AG09309 (cell line): Measurements from ENCODE around the gene AVL9.
"Not testable (repeated sequence)": the region's sequence is repeated elsewhere in the genome, so short reads cannot be mapped to it uniquely, and the experiment has no call there.

Experiments used
- DNase-seq: peaks from one replicate; pipeline ENCODE4 v3.0.0-alpha.2; 2010; ENCODE audit warnings: low read depth
- H3K4me3 ChIP-seq: 2 replicates; pipeline ENCODE4 v1.5.1; 2011; ENCODE audit warnings: mild to moderate bottlenecking, low read depth, low read length, moderate library complexity; ENCODE audit not compliant: control insufficient read depth
- TF ChIP-seq, protein P1 (sequence below): IDR thresholded peaks from 2 replicates; pipeline ENCODE4 v1.5.1; 2011; ENCODE audit warnings: mild to moderate bottlenecking, low read depth, low read length, inconsistent platforms; ENCODE audit not compliant: insufficient read depth, control insufficient read depth; ENCODE audit errors: missing control alignments

The AVL9 gene

DNA sequence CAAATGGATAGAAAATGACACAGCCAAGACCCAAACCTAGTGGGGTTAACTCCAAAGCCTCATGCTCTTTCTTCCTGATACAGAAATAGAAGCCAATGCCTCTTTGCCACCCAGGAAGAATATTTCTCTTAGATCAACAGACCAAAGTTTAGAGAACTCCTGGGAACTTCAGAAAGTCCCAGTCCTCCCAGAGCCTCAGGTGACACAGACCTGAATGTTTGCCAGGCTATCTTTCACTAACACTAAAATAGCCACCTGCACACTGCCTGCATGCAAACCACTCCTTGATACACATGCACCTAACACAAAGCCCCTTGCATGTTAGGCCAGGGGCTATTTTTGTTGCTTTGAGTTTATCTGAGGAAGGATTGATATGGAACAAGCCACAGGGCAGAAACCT, 32.8 kb upstream of the AVL9 start:
- DNase-seq, result no peak
- no peak overlapping the region for H3K4me3 ChIP-seq
- TF ChIP-seq, protein P1, sequence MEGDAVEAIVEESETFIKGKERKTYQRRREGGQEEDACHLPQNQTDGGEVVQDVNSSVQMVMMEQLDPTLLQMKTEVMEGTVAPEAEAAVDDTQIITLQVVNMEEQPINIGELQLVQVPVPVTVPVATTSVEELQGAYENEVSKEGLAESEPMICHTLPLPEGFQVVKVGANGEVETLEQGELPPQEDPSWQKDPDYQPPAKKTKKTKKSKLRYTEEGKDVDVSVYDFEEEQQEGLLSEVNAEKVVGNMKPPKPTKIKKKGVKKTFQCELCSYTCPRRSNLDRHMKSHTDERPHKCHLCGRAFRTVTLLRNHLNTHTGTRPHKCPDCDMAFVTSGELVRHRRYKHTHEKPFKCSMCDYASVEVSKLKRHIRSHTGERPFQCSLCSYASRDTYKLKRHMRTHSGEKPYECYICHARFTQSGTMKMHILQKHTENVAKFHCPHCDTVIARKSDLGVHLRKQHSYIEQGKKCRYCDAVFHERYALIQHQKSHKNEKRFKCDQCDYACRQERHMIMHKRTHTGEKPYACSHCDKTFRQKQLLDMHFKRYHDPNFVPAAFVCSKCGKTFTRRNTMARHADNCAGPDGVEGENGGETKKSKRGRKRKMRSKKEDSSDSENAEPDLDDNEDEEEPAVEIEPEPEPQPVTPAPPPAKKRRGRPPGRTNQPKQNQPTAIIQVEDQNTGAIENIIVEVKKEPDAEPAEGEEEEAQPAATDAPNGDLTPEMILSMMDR, result no peak

DNA sequence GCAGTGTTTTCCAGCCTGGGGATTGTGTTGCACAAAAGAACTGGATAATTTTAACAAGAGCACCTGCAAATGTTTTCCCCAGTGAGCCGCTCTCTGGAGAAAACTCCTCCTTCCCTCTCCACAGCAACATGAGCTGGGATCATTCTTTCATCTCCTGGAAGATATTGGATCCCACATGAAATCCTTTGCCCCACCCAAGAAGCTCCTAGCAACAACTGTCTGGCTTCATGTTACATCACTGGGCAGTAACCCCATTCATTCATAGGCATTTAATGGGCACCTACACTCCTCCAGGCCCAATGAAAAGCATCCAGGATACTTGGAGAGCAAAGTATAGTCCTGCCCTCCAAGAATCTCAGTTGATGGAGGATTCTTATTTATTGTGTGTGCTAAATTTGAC, 32.3 kb upstream of the AVL9 start:
- no peak overlapping the region for H3K4me3 ChIP-seq
- TF ChIP-seq, protein P1, result no peak
- DNase-seq, result no peak

DNA sequence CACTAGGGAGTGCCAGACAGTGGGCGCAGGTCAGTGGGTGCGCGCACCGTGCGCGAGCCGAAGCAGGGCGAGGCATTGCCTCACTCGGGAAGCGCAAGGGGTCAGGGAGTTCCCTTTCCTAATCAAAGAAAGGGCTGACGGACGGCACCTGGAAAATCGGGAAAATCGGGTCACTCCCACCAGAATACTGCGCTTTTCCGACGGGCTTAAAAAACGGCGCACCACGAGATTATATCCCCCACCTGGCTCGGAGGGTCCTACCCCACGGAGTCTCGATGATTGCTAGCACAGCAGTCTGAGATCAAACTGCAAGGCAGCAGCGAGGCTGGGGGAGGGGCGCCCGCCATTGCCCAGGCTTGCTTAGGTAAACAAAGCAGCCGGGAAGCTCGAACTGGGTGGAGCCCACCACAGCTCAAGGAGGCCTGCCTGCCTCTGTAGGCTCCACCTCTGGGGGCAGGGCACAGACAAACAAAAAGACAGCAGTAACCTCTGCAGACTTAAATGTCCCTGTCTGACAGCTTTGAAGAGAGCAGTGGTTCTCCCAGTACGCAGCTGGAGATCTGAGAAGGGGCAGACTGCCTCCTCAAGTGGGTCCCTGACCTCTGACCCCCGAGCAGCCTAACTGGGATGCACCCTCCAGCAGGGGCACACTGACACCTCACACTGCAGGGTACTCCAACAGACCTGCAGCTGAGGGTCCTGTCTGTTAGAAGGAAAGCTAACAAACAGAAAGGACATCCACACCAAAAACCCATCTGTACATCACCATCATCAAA, 30.5 kb upstream of the AVL9 start:
- not testable (repeated sequence) for H3K4me3 ChIP-seq, DNase-seq

- DNase-seq, H3K4me3 ChIP-seq: not testable (repeated sequence)
Measured at GRCh38 chr7:32470004-32470403, 25.3 kb upstream of the AVL9 start.

- DNase-seq, result no peak
- TF ChIP-seq, protein P1, result no peak
- no peak overlapping the region for H3K4me3 ChIP-seq
Measured at GRCh38 chr7:32470871-32471270, 24.4 kb upstream of the AVL9 start.

GRCh38 chr7:32472015-32472414, 23.3 kb upstream of the AVL9 start:
- no peak for DNase-seq
- no peak overlapping the region for H3K4me3 ChIP-seq
- TF ChIP-seq, protein P1, result no peak

- no peak for DNase-seq
- H3K4me3 ChIP-seq, result no peak overlapping the region
- TF ChIP-seq, protein P1, result no peak
Measured at GRCh38 chr7:32474008-32474407, 21.3 kb upstream of the AVL9 start.

- no peak for DNase-seq
- H3K4me3 ChIP-seq, result no peak overlapping the region
- TF ChIP-seq, protein P1, result no peak
Measured at GRCh38 chr7:32476816-32477648, 18.3 kb upstream of the AVL9 start.
